Measurements from ENCODE around the gene CDH13.
A peak's percentile ranks its signal among the peaks of the same experiment; 100 is the strongest.

CDH13 gene

GRCh38 chr16:82685526-82685925 is 58.8 kb downstream of the CDH13 start:
- Histone ChIP-seq H3K4me2 (no peak overlapping the region), H3K4me1 (no peaks in the 10 kb centered on the region), H4K20me1 (no peaks in the 10 kb centered on the region), H3K9me3 (replicated peaks in 1 of 11) (peaks cover 0 to 9% (median 0%) of the 10 kb centered on the region in 11 experiments; a peak in 2 of 22 replicates), H3K27me3 (no peaks in the 10 kb centered on the region), H3K27ac (no peak overlapping the region), H3K36me3 (no peaks in the 10 kb centered on the region), H3K9ac (no peak overlapping the region), H3K4me3 (no peak overlapping the region)
- TF ChIP-seq Cebpa-rat (IDR thresholded peaks at IDR 0.05), result no peak

DNA sequence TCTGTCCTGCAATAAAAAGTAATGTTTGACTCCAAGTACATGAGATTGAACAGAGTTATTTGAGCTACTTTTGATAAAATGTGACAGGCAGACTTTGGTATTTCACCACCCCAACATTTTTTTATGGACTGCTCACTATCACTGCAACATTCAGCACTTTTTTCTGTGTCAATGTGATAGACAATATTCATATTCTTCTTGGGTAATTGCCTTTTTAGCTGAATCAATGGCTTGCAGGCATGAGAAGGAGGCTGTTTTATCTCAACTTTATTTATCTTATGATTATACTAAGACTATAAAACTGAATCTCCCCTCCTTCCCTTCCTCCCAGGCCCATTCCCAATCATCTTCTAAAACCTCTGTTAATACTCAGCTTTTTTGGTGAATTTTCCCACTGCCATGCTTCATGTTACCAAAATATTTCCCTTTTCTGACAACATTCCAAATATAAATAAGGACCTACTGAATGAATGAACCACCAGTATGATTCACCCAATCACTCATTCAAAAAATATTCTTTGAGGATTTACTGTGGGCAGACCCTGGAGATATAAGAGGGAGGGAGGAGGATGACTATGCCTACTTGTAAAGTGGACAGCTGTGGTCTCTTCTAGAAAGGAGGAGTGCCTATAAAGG is 67.6 kb downstream of the CDH13 start:
- Histone ChIP-seq H3K9me3 (replicated peaks in 1 of 11) (peaks cover 0 to 3% (median 0%) of the 10 kb centered on the region in 11 experiments; a peak in 1 of 22 replicates), H4K20me1 (no peaks in the 10 kb centered on the region), H3K27me3 (0 out of 22 replicates have a peak, but pooled peaks cover 0 to 4% (median 0%) of the 10 kb centered on the region in 11 experiments), H3K4me2 (no peak overlapping the region), H3K4me1 (peaks cover 0 to 3% (median 0%) of the 10 kb centered on the region in 10 experiments; a peak in 6 of 20 replicates), H3K27ac (no peak overlapping the region), H3K9ac (no peak overlapping the region), H3K36me3 (no peaks in the 10 kb centered on the region), H3K4me3 (no peak overlapping the region)
- TF ChIP-seq Cebpa-rat (IDR thresholded peaks at IDR 0.05), result no peak

GRCh38 chr16:82695806-82696205 is 69.0 kb downstream of the CDH13 start:
- H3K9ac ChIP-seq, result no peak overlapping the region
- H3K4me2 ChIP-seq, result no peak overlapping the region
- H3K27me3 ChIP-seq, result 0 out of 22 replicates have a peak, but pooled peaks cover 0 to 4% (median 0%) of the 10 kb centered on the region in 11 experiments
- no peaks in the 10 kb centered on the region for H3K36me3 ChIP-seq
- no peaks in the 10 kb centered on the region for H4K20me1 ChIP-seq
- no peak overlapping the region for H3K4me3 ChIP-seq
- peaks cover 5 to 16% (median 13%) of the 10 kb centered on the region in 10 experiments; a peak in 18 of 20 replicates for H3K4me1 ChIP-seq
- no peak overlapping the region for H3K27ac ChIP-seq
- TF ChIP-seq Cebpa-rat (IDR thresholded peaks at IDR 0.05), result no peak
- peaks cover 0 to 3% (median 0%) of the 10 kb centered on the region in 11 experiments; a peak in 1 of 22 replicates for H3K9me3 ChIP-seq (replicated peaks in 1 of 11)

GRCh38 chr16:82699260-82699659 is 72.5 kb downstream of the CDH13 start:
- Histone ChIP-seq H3K27ac (no peak overlapping the region), H3K9me3 (replicated peaks in 1 of 11) (peaks cover 0 to 3% (median 0%) of the 10 kb centered on the region in 11 experiments; a peak in 1 of 22 replicates), H3K9ac (no peak overlapping the region), H4K20me1 (no peaks in the 10 kb centered on the region), H3K4me2 (peak overlapping the region in 3 of 11 experiments; percentile 55 to 65 (median 56); a peak in 5 of 22 replicates), H3K27me3 (peaks cover 0 to 11% (median 0%) of the 10 kb centered on the region in 11 experiments; a peak in 2 of 22 replicates), H3K4me1 (peaks cover 27 to 50% (median 42%) of the 10 kb centered on the region in 10 experiments), H3K36me3 (no peaks in the 10 kb centered on the region), H3K4me3 (no peak overlapping the region)
- TF ChIP-seq Cebpa-rat (IDR thresholded peaks at IDR 0.05), result no peak

DNA sequence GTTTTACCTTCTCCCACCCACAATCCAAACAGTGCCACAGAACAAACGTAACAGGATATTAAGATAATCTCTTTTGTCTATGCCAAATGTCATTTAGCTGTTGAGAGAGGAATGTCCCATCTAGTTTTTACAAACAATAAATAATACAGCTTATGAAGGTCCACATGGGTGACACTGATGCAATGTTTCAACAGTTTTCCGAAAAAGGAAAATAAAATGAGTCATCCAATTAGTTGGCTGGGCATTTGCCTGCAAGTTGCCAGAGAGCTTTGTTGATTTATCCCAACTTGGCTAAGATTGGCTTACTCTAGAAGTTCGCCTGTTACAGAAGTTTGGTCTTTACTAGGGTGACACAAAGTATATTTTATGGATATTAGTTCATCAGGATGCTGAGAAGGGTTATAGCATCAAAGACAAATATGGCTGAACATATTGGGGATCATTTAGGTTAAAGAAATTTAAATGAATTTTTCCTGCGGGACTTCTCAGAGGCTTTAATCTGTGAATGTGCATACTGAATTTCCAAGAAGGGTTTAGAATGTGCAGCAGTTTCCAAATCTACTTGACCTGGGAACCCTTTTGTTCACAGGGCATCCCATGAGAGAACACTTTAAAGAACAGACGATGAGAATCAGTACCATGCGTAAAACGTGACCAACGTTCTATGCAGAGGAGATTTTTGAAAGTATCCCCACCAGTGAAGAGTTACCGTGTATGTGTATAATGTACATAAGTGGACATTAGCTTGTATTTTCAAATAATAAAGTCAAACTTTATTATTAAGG is 73.1 kb downstream of the CDH13 start:
- no peaks in the 10 kb centered on the region for H3K36me3 ChIP-seq
- H3K9ac ChIP-seq, result no peak overlapping the region
- peak overlapping the region in 10 of 11 experiments; percentile 23 to 75 (median 55); a peak in 14 of 22 replicates for H3K4me2 ChIP-seq
- TF ChIP-seq Cebpa-rat (IDR thresholded peaks at IDR 0.05), result no peak
- H3K27ac ChIP-seq, result peak overlapping the region in 4 of 11 experiments; percentile 23 to 46 (median 37); a peak in 3 of 22 replicates
- no peak overlapping the region for H3K4me3 ChIP-seq
- H4K20me1 ChIP-seq, result no peaks in the 10 kb centered on the region
- H3K27me3 ChIP-seq, result peaks cover 0 to 11% (median 0%) of the 10 kb centered on the region in 11 experiments; a peak in 2 of 22 replicates
- H3K4me1 ChIP-seq, result peaks cover 27 to 52% (median 44%) of the 10 kb centered on the region in 10 experiments
- peaks cover 0 to 3% (median 0%) of the 10 kb centered on the region in 11 experiments; a peak in 1 of 22 replicates for H3K9me3 ChIP-seq (replicated peaks in 1 of 11)

DNA sequence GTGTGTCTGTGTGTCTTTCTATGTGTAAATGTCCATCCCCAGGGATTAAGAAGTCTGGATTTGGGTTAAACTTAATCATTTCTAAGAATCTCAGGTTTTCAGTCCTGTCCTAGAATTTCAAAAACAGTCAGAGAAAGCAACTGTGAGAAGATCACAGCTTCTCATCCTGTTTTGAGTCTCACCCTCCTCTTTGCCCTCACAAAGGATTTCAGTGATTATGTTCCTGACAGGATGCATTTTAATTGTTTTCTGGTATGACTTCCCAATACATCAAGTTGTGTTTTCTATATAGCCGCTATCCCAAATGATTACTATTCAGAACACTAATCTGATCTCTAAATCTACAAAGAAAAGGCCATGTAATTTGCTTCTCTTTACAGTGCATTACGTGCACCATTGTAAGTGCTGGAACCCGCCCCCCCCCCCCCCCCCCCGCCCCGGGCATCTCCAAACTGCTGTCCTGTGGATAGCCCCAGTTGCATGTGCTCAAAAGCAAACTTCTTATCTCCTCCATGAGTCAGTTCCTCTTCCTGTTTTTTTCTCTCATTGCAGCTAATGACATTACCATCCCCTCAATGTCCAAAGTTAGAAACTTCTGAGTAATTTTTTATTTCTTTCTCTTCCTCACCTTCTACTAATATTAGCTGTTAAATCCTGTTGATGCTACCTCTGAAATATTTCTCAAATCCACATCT is 73.9 kb downstream of the CDH13 start:
- peak overlapping the region in 8 of 11 experiments; percentile 13 to 65 (median 42); a peak in 12 of 22 replicates for H3K27ac ChIP-seq
- peaks cover 0 to 11% (median 0%) of the 10 kb centered on the region in 11 experiments; a peak in 2 of 22 replicates for H3K27me3 ChIP-seq

GRCh38 chr16:82701442-82701955 is 74.7 kb downstream of the CDH13 start:
- Histone ChIP-seq H3K9ac (no peak overlapping the region; a peak in 2 of 22 replicates), H3K36me3 (no peaks in the 10 kb centered on the region), H3K4me1 (peaks cover 27 to 52% (median 44%) of the 10 kb centered on the region in 10 experiments), H3K4me2 (peak overlapping the region; percentile 29 to 87 (median 70)), H4K20me1 (no peaks in the 10 kb centered on the region), H3K9me3 (replicated peaks in 1 of 11) (peaks cover 0 to 3% (median 0%) of the 10 kb centered on the region in 11 experiments; a peak in 1 of 22 replicates), H3K27me3 (peaks cover 0 to 11% (median 0%) of the 10 kb centered on the region in 11 experiments; a peak in 2 of 22 replicates), H3K27ac (peak overlapping the region in 7 of 11 experiments; percentile 27 to 65 (median 44); a peak in 13 of 22 replicates), H3K4me3 (no peak overlapping the region; a peak in 1 of 20 replicates)
- 0 out of 22 replicates have a peak, but pooled peaks of 1 of the 11 experiments have one; percentile 11 for TF ChIP-seq Cebpa-rat (IDR thresholded peaks at IDR 0.05)

More for the DNA sequence above, 73.9 kb downstream of the CDH13 start:
- no peak for TF ChIP-seq Cebpa-rat (IDR thresholded peaks at IDR 0.05)
- peaks cover 0 to 3% (median 0%) of the 10 kb centered on the region in 11 experiments; a peak in 1 of 22 replicates for H3K9me3 ChIP-seq (replicated peaks in 1 of 11)
- H3K9ac ChIP-seq, result no peak overlapping the region; a peak in 2 of 22 replicates
- H3K4me2 ChIP-seq, result peak overlapping the region; percentile 33 to 87 (median 72); a peak in 21 of 22 replicates
- H4K20me1 ChIP-seq, result no peaks in the 10 kb centered on the region
- no peaks in the 10 kb centered on the region for H3K36me3 ChIP-seq
- H3K4me1 ChIP-seq, result peaks cover 27 to 52% (median 44%) of the 10 kb centered on the region in 10 experiments
- no peak overlapping the region; a peak in 1 of 20 replicates for H3K4me3 ChIP-seq

DNA sequence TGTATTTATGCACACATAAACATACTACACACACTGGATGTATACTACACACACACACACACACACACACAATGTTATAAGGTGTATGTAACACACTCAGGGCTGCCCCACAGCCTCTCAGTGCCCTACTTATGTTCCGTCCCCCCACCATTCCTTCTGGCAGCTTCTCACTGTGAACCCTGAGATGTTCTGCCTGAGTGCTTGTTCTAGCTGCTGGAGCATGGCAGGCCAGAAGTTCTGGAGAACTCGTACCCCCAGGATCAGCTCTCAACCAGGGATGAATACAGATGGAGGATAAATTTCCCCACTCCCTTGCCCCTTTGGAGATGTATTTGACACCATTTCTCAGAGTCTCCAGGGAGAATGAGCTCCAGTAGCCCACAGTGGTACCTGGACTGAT is 76.4 kb downstream of the CDH13 start:
- Histone ChIP-seq H3K4me3 (no peak overlapping the region), H4K20me1 (no peaks in the 10 kb centered on the region), H3K9me3 (replicated peaks in 1 of 11) (no peaks in the 10 kb centered on the region), H3K4me1 (peaks cover 27 to 52% (median 44%) of the 10 kb centered on the region in 10 experiments), H3K4me2 (peak overlapping the region in 10 of 11 experiments; percentile 10 to 83 (median 73); a peak in 19 of 22 replicates), H3K27me3 (peaks cover 0 to 11% (median 0%) of the 10 kb centered on the region in 11 experiments; a peak in 2 of 22 replicates), H3K27ac (no peak overlapping the region), H3K9ac (no peak overlapping the region), H3K36me3 (no peaks in the 10 kb centered on the region)
- no peak for TF ChIP-seq Cebpa-rat (IDR thresholded peaks at IDR 0.05)

Data from BLaER1 treated with 17β-estradiol and CSF1 and Interleukin-3, amounts not matched to agents 10 nM and 100 nM (cell line).